Measurements from ENCODE around the gene CKAP5. TPM values are rescaled to one million over a fixed set of nuclear protein-coding genes. Genes with fewer than 3 reads are reported as not detected.

CKAP5 gene
- total RNA-seq, 6 donors from 2014 or later = 24.4 to 48.3 (median 38.1) TPM

- Histone ChIP-seq H3K4me1 (peaks cover 31 to 53% (median 47%) of the 10 kb centered on the region in 4 donors), H3K36me3 (peaks cover 15 to 42% (median 34%) of the 10 kb centered on the region in 4 donors), H3K27ac (no peak overlapping the region), H3K4me3 (no peak overlapping the region), H3K27me3 (no peaks in the 10 kb centered on the region), H3K9me3 (no peaks in the 10 kb centered on the region)
- 34 to 66% methylated on average over 2 of the region's 2 CpGs for WGBS, 2 donors
- TF ChIP-seq CTCF (IDR thresholded peaks at IDR 0.05) (no peak), POLR2AphosphoS5 (IDR thresholded peaks at IDR 0.05) (no peak), POLR2A (IDR thresholded peaks at IDR 0.05) (no peak), EP300 (IDR thresholded peaks at IDR 0.05) (no peak)
- no peak for DNase-seq
- no peak for ATAC-seq (ENCODE audit: low FRiP score in 2 of 2)
Measured at GRCh38 chr11:46697723-46698122, 148.4 kb downstream of the CKAP5 start.

- TF ChIP-seq CTCF (IDR thresholded peaks at IDR 0.05) (no peak), EP300 (IDR thresholded peaks at IDR 0.05) (no peak), POLR2A (IDR thresholded peaks at IDR 0.05) (no peak)
- H3K4me1 ChIP-seq = peaks cover 31 to 48% (median 44%) of the 10 kb centered on the region in 4 donors
- H3K27ac ChIP-seq = no peak overlapping the region
- H3K36me3 ChIP-seq = peaks cover 15 to 42% (median 36%) of the 10 kb centered on the region in 4 donors
- H3K4me3 ChIP-seq = no peak overlapping the region
- no peak for ATAC-seq (ENCODE audit: low FRiP score in 2 of 2)
- no peak for DNase-seq
- H3K9me3 ChIP-seq = no peaks in the 10 kb centered on the region
- 65 to 87% methylated on average over 3 of the region's 3 CpGs for WGBS, 2 donors
- H3K27me3 ChIP-seq = no peaks in the 10 kb centered on the region
Measured at GRCh38 chr11:46697303-46697702, 148.8 kb downstream of the CKAP5 start.

GRCh38 chr11:46696212-46696558 is 149.9 kb downstream of the CKAP5 start:
- DNase-seq (no peak), ATAC-seq (ENCODE audit: low FRiP score in 2 of 2) (no peak)
- peaks cover 15 to 52% (median 44%) of the 10 kb centered on the region in 4 donors for H3K36me3 ChIP-seq
- WGBS, 2 donors = 87 to 92% methylated on average over 9 to 11 of the region's 11 CpGs
- H3K27me3 ChIP-seq = no peaks in the 10 kb centered on the region
- no peak overlapping the region for H3K27ac ChIP-seq
- no peaks in the 10 kb centered on the region for H3K9me3 ChIP-seq
- TF ChIP-seq EP300 (IDR thresholded peaks at IDR 0.05) = no peak
- no peak for TF ChIP-seq CTCF (IDR thresholded peaks at IDR 0.05)
- TF ChIP-seq POLR2AphosphoS5 (IDR thresholded peaks at IDR 0.05) = no peak
- no peak for TF ChIP-seq POLR2A (IDR thresholded peaks at IDR 0.05)
- peaks cover 22 to 37% (median 34%) of the 10 kb centered on the region in 4 donors for H3K4me1 ChIP-seq
- H3K4me3 ChIP-seq = no peak overlapping the region

GRCh38 chr11:46695345-46696211 is 150.5 kb downstream of the CKAP5 start:
- Histone ChIP-seq H3K27ac (no peak overlapping the region), H3K9me3 (no peaks in the 10 kb centered on the region), H3K36me3 (peaks cover 15 to 57% (median 46%) of the 10 kb centered on the region in 4 donors), H3K4me1 (peaks cover 22 to 37% (median 34%) of the 10 kb centered on the region in 4 donors), H3K27me3 (no peaks in the 10 kb centered on the region), H3K4me3 (no peak overlapping the region)
- 94 to 97% methylated on average over 7 to 12 of the region's 12 CpGs for WGBS, 2 donors
- no peak for DNase-seq
- ATAC-seq (ENCODE audit: low FRiP score in 2 of 2) = no peak
- TF ChIP-seq POLR2AphosphoS5 (IDR thresholded peaks at IDR 0.05) (no peak), EP300 (IDR thresholded peaks at IDR 0.05) (no peak), POLR2A (IDR thresholded peaks at IDR 0.05) (no peak), CTCF (IDR thresholded peaks at IDR 0.05) (no peak)
